IPS-15b (cell line): ENCODE results near the gene WDR76.

Experiments
- H3K27me3 ChIP-seq: one replicate; pipeline ENCODE4 v1.6.1; 2013; ENCODE audit warnings: low read length; ENCODE audit not compliant: control insufficient read depth, insufficient read depth
- H3K36me3 ChIP-seq: one replicate; pipeline ENCODE4 v1.6.1; 2013; ENCODE audit warnings: low read length; ENCODE audit not compliant: control insufficient read depth, insufficient read depth
- H3K4me1 ChIP-seq: one replicate; pipeline ENCODE4 v1.6.1; 2013; ENCODE audit warnings: mild to moderate bottlenecking, low read length; ENCODE audit not compliant: control insufficient read depth, insufficient read depth
- H3K4me3 ChIP-seq: one replicate; pipeline ENCODE4 v1.5.1; 2013; ENCODE audit warnings: low read depth, low read length
- H3K9ac ChIP-seq: one replicate; pipeline ENCODE4 v1.6.1; 2013; ENCODE audit warnings: low read depth, mild to moderate bottlenecking, low read length
- H3K9me3 ChIP-seq: one replicate; pipeline ENCODE4 v1.6.1; 2013; ENCODE audit warnings: mild to moderate bottlenecking, low read length; ENCODE audit not compliant: control insufficient read depth, insufficient read depth

The WDR76 gene

GRCh38 chr15:43826508-43827341, at the start of gene WDR76:
WDR76 (plus strand) TSS chr15:43827002; CDS start chr15:43827033, 31 bp downstream.
- Histone ChIP-seq H3K36me3 (peaks cover 2% of the 10 kb centered on the region), H3K27me3 (peaks cover 9% of the 10 kb centered on the region), H3K9me3 (no peaks in the 10 kb centered on the region), H3K4me3 (peak within 1 kb of the TSS; percentile 58), H3K4me1 (no peaks in the 10 kb centered on the region), H3K9ac (peak within 1 kb of the TSS; percentile 3)

GRCh38 chr15:43777267-43777914, 49.4 kb upstream of the WDR76 start:
- H3K9me3 ChIP-seq: no peaks in the 10 kb centered on the region
- H3K9ac ChIP-seq: peak overlapping the region; percentile 47
- peak overlapping the region; percentile 83 for H3K4me3 ChIP-seq
- H3K27me3 ChIP-seq: no peaks in the 10 kb centered on the region
- peaks cover 5% of the 10 kb centered on the region for H3K36me3 ChIP-seq
- peaks cover 9% of the 10 kb centered on the region for H3K4me1 ChIP-seq

GRCh38 chr15:43779016-43779415, 47.8 kb upstream of the WDR76 start:
- Histone ChIP-seq H3K27me3 (no peaks in the 10 kb centered on the region), H3K4me1 (peaks cover 9% of the 10 kb centered on the region), H3K36me3 (no peaks in the 10 kb centered on the region)

GRCh38 chr15:43789409-43789808, 37.4 kb upstream of the WDR76 start:
- H3K27me3 ChIP-seq: no peaks in the 10 kb centered on the region
- peaks cover 15% of the 10 kb centered on the region for H3K36me3 ChIP-seq
- no peak overlapping the region for H3K4me3 ChIP-seq
- no peak overlapping the region for H3K9ac ChIP-seq
- H3K4me1 ChIP-seq: peaks cover 8% of the 10 kb centered on the region
- H3K9me3 ChIP-seq: no peaks in the 10 kb centered on the region

More at GRCh38 chr15:43779016-43779415, 47.8 kb upstream of the WDR76 start:
- Histone ChIP-seq H3K9me3 (no peaks in the 10 kb centered on the region), H3K4me3 (no peak overlapping the region), H3K9ac (no peak overlapping the region)

GRCh38 chr15:43791993-43792760, 34.6 kb upstream of the WDR76 start, which contains the start of gene SERF2:
SERF2 (plus strand) TSS chr15:43792320; CDS start chr15:43792377, 57 bp downstream.
- H3K27me3 ChIP-seq: no peaks in the 10 kb centered on the region
- H3K4me1 ChIP-seq: peaks cover 28% of the 10 kb centered on the region
- peaks cover 29% of the 10 kb centered on the region for H3K36me3 ChIP-seq
- H3K4me3 ChIP-seq: peak within 1 kb of the TSS; percentile 97
- H3K9me3 ChIP-seq: no peaks in the 10 kb centered on the region
- H3K9ac ChIP-seq: peak within 1 kb of the TSS; percentile 98

GRCh38 chr15:43792761-43793476, 33.9 kb upstream of the WDR76 start:
- Histone ChIP-seq H3K36me3 (peaks cover 31% of the 10 kb centered on the region), H3K4me3 (peak overlapping the region; percentile 97), H3K27me3 (no peaks in the 10 kb centered on the region), H3K4me1 (peaks cover 28% of the 10 kb centered on the region), H3K9ac (peak overlapping the region; percentile 98), H3K9me3 (no peaks in the 10 kb centered on the region)

GRCh38 chr15:43793647-43794046, 33.2 kb upstream of the WDR76 start:
- Histone ChIP-seq H3K4me3 (peak overlapping the region; percentile 97), H3K9me3 (no peaks in the 10 kb centered on the region), H3K36me3 (peaks cover 31% of the 10 kb centered on the region), H3K9ac (peak overlapping the region; percentile 98), H3K27me3 (no peaks in the 10 kb centered on the region), H3K4me1 (peaks cover 28% of the 10 kb centered on the region)

- Histone ChIP-seq H3K36me3 (peaks cover 31% of the 10 kb centered on the region), H3K27me3 (no peaks in the 10 kb centered on the region), H3K9ac (peak overlapping the region; percentile 98), H3K9me3 (no peaks in the 10 kb centered on the region), H3K4me1 (peaks cover 28% of the 10 kb centered on the region), H3K4me3 (no peak overlapping the region)
Observed at GRCh38 chr15:43794269-43795037, 32.3 kb upstream of the WDR76 start.

- H3K36me3 ChIP-seq: peaks cover 31% of the 10 kb centered on the region
- no peaks in the 10 kb centered on the region for H3K9me3 ChIP-seq
- no peaks in the 10 kb centered on the region for H3K27me3 ChIP-seq
- H3K4me3 ChIP-seq: no peak overlapping the region
- H3K4me1 ChIP-seq: peaks cover 34% of the 10 kb centered on the region
- no peak overlapping the region for H3K9ac ChIP-seq
Observed at GRCh38 chr15:43795197-43795596, 31.6 kb upstream of the WDR76 start.

GRCh38 chr15:43795997-43796396, 30.8 kb upstream of the WDR76 start:
- peaks cover 35% of the 10 kb centered on the region for H3K4me1 ChIP-seq
- H3K9ac ChIP-seq: no peak overlapping the region
- peaks cover 31% of the 10 kb centered on the region for H3K36me3 ChIP-seq
- no peaks in the 10 kb centered on the region for H3K27me3 ChIP-seq
- no peaks in the 10 kb centered on the region for H3K9me3 ChIP-seq
- no peak overlapping the region for H3K4me3 ChIP-seq
